Raji (cell line): Measurements from ENCODE around the gene RAP2A.

Source experiments
- POLR2A ChIP-seq: IDR thresholded peaks from 2 replicates; pipeline ENCODE4 v1.6.1; 2011; ENCODE audit warnings: low read depth, low read length, control low read depth; ENCODE audit not compliant: insufficient read depth

Gene RAP2A

GRCh38 chr13:97492684-97493371 is 58.9 kb downstream of the RAP2A start:
- TF ChIP-seq POLR2A = no peak

GRCh38 chr13:97493456-97493855 is 59.5 kb downstream of the RAP2A start:
- no peak for TF ChIP-seq POLR2A

- no peak for TF ChIP-seq POLR2A
Observed at GRCh38 chr13:97495678-97496077, 61.7 kb downstream of the RAP2A start.

GRCh38 chr13:97496511-97496910 is 62.5 kb downstream of the RAP2A start:
- no peak for TF ChIP-seq POLR2A

GRCh38 chr13:97497400-97497799 is 63.4 kb downstream of the RAP2A start:
- TF ChIP-seq POLR2A = no peak

- no peak for TF ChIP-seq POLR2A
Observed at GRCh38 chr13:97498419-97498818, 64.5 kb downstream of the RAP2A start.

GRCh38 chr13:97499181-97499580 is 65.2 kb downstream of the RAP2A start:
- TF ChIP-seq POLR2A = no peak

GRCh38 chr13:97502181-97502580 is 68.2 kb downstream of the RAP2A start:
- no peak for TF ChIP-seq POLR2A

- TF ChIP-seq POLR2A = no peak
Observed at GRCh38 chr13:97502706-97503105, 68.7 kb downstream of the RAP2A start.

GRCh38 chr13:97505017-97505416 is 71.0 kb downstream of the RAP2A start:
- no peak for TF ChIP-seq POLR2A

- TF ChIP-seq POLR2A = no peak
Observed at GRCh38 chr13:97506511-97506910, 72.5 kb downstream of the RAP2A start.

- no peak for TF ChIP-seq POLR2A
Observed at GRCh38 chr13:97512732-97513131, 78.8 kb downstream of the RAP2A start.

- no peak for TF ChIP-seq POLR2A
Observed at GRCh38 chr13:97515643-97516042, 81.7 kb downstream of the RAP2A start.

- TF ChIP-seq POLR2A = no peak
Observed at GRCh38 chr13:97517967-97518366, 84.0 kb downstream of the RAP2A start.
